Vagina (tissue), 2 donors: ENCODE data around the gene OVAAL. TPM values are rescaled to one million over a fixed set of nuclear protein-coding genes. Genes with fewer than 3 reads are reported as not detected.

Experiments
- DNase-seq, 2 donors: peaks; one replicate each; pipeline ENCODE4 v3.0.0-alpha.2; 2017; ENCODE audit errors: extremely low spot score in 2 of 2
- H3K27ac ChIP-seq: fragments of 200-600 bp; sonication (generic); one replicate; pipeline ENCODE4 v1.5.1; 2019
- H3K27me3 ChIP-seq: fragments of 200-600 bp; sonication (generic); one replicate; pipeline ENCODE4 v1.5.1; 2019
- H3K36me3 ChIP-seq, 2 donors: fragments of 200-600 bp; sonication (generic); one replicate each; pipeline ENCODE4 v1.5.1; 2017 to 2019
- H3K4me1 ChIP-seq: fragments of 200-600 bp; sonication (generic); one replicate; pipeline ENCODE4 v1.5.1; 2019
- H3K4me3 ChIP-seq, 2 donors: fragments of 200-600 bp; sonication (generic); 1 replicate in 1 of 2; 2 replicates in 1 of 2; pipeline ENCODE4 v1.5.1; 2016 to 2019
- H3K9me3 ChIP-seq: fragments of 200-600 bp; sonication (generic); one replicate; pipeline ENCODE4 v1.5.1; 2019
- CTCF ChIP-seq, 3 experiments: fragments of 450-650 bp in 2 of 3; fragments of 200-600 bp in 1 of 3; sonication (generic) in 1 of 3; IDR thresholded peaks; one replicate each; pipeline ENCODE4 v1.5.1; 2017 to 2019; ENCODE audit warnings: antibody characterized with exemption in 3 of 3, mild to moderate bottlenecking in 2 of 3, moderate library complexity in 2 of 3
- POLR2A ChIP-seq, 2 donors: fragments of 450-650 bp; IDR thresholded peaks; one replicate each; pipeline ENCODE4 v1.6.1; 2017; ENCODE audit warnings: antibody characterized with exemption in 2 of 2, mild to moderate bottlenecking in 2 of 2, moderate library complexity in 2 of 2
- POLR2AphosphoS5 ChIP-seq, 2 donors: sonication (generic); formaldehyde crosslinking; IDR thresholded peaks; one replicate each; pipeline ENCODE4 v1.9.0; 2017; ENCODE audit warnings: antibody characterized with exemption in 2 of 2, mild to moderate bottlenecking in 2 of 2, low read depth in 1 of 2; ENCODE audit not compliant: insufficient read depth in 1 of 2
- intact Hi-C: fragments of 100-400 bp; cut with DNase I; formaldehyde crosslinking; loops from one replicate; pipeline ENCODE4 v1.15.1; 2023
- total RNA-seq: library from RNA; depleted of rRNA; stranded (reverse); fragments of >200 nt; gene quantifications from one replicate; pipeline ENCODE4 v1.2.3, GENCODE V29; 2016

Gene OVAAL
- total RNA-seq, 1 donor from 2014 or later: not detected

GRCh38 chr1:180525715-180526039 is 33.1 kb upstream of the OVAAL start:
- no peak for DNase-seq
- no peak overlapping the region for H3K4me3 ChIP-seq
- H3K4me1 ChIP-seq: no peaks in the 10 kb centered on the region
- H3K27me3 ChIP-seq: no peaks in the 10 kb centered on the region
- no peaks in the 10 kb centered on the region for H3K9me3 ChIP-seq
- H3K27ac ChIP-seq: no peak overlapping the region
- intact Hi-C loops: loop anchor here (10.0 kb wide), 1 partner anchor 99 kb away; no protein-coding TSS in a partner anchor
- no peaks in the 10 kb centered on the region for H3K36me3 ChIP-seq
- TF ChIP-seq POLR2AphosphoS5 (IDR thresholded peaks at IDR 0.05; ENCODE audit: insufficient read depth in 1 of 2, low read depth in 1 of 2): no peak
- TF ChIP-seq POLR2A (IDR thresholded peaks at IDR 0.05): no peak
- no peak for TF ChIP-seq CTCF (IDR thresholded peaks at IDR 0.05)

GRCh38 chr1:180527101-180527669 is 31.6 kb upstream of the OVAAL start:
- Histone ChIP-seq H3K9me3 (no peaks in the 10 kb centered on the region), H3K27ac (no peak overlapping the region), H3K27me3 (no peaks in the 10 kb centered on the region), H3K4me3 (no peak overlapping the region), H3K4me1 (no peaks in the 10 kb centered on the region), H3K36me3 (no peaks in the 10 kb centered on the region)
- intact Hi-C loops: loop anchor here (10.0 kb wide), 1 partner anchor 98 kb away; no protein-coding TSS in a partner anchor
- no peak for DNase-seq
- TF ChIP-seq POLR2AphosphoS5 (IDR thresholded peaks at IDR 0.05; ENCODE audit: insufficient read depth in 1 of 2, low read depth in 1 of 2) (no peak), CTCF (IDR thresholded peaks at IDR 0.05) (no peak), POLR2A (IDR thresholded peaks at IDR 0.05) (no peak)

- Histone ChIP-seq H3K4me3 (no peak overlapping the region), H3K36me3 (no peaks in the 10 kb centered on the region), H3K9me3 (no peaks in the 10 kb centered on the region), H3K4me1 (no peaks in the 10 kb centered on the region), H3K27me3 (no peaks in the 10 kb centered on the region), H3K27ac (no peak overlapping the region)
- intact Hi-C loops: loop anchor here (10.0 kb wide), 1 partner anchor 96 kb away; no protein-coding TSS in a partner anchor
- no peak for DNase-seq
- TF ChIP-seq CTCF (IDR thresholded peaks at IDR 0.05) (no peak), POLR2AphosphoS5 (IDR thresholded peaks at IDR 0.05; ENCODE audit: insufficient read depth in 1 of 2, low read depth in 1 of 2) (no peak), POLR2A (IDR thresholded peaks at IDR 0.05) (no peak)
Observed at GRCh38 chr1:180528868-180529470, 29.8 kb upstream of the OVAAL start.

DNA sequence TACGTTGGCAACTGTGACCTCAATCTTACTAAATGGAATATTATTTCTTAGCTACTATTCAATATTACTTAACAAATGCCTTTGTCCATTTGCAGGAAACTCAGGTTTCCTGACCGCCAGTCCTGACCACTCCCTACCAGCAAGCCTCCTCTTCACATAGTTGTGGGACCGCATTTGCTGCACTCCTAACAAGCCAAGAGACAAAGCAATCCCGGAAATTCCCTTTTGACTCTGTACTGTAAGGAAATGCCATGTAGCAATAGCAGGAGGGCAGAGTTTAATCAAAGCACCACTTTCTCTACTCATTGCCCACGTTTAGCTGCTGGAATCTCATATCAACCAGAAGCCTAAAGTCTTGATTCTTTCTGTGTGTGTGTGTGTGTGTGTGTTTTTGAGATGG is 28.3 kb upstream of the OVAAL start:
- no peak overlapping the region for H3K27ac ChIP-seq
- no peaks in the 10 kb centered on the region for H3K36me3 ChIP-seq
- intact Hi-C loops: loop anchor here (10.0 kb wide), 1 partner anchor 334 kb away; no protein-coding TSS in a partner anchor
- no peaks in the 10 kb centered on the region for H3K4me1 ChIP-seq
- no peak for TF ChIP-seq POLR2A (IDR thresholded peaks at IDR 0.05)
- peak in 1 of 2 donors; percentile 54 for TF ChIP-seq POLR2AphosphoS5 (IDR thresholded peaks at IDR 0.05; ENCODE audit: insufficient read depth in 1 of 2, low read depth in 1 of 2)
- no peak overlapping the region for H3K4me3 ChIP-seq
- DNase-seq: no peak
- no peaks in the 10 kb centered on the region for H3K9me3 ChIP-seq
- H3K27me3 ChIP-seq: no peaks in the 10 kb centered on the region

DNA sequence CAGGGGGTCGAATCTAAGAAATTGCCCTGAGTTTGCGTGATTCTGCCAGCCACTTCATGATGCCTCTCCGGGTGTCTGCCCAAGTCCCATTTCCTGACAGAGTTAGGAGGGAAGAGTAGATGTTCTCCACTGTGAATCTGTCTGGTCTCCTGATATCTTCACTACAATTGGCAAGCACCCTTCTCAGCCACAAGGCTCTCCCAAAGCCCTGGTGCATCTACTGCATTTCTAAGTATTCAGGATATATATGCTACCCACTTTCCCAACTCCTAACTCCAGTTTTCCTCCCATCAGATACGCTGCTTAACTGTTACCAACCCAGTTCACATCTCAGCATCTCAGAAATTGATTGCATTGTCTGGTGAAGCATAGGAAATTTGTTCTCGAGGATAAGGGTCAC is 25.9 kb upstream of the OVAAL start:
- no peak overlapping the region for H3K27ac ChIP-seq
- no peak for DNase-seq
- H3K4me3 ChIP-seq: no peak overlapping the region
- TF ChIP-seq CTCF (IDR thresholded peaks at IDR 0.05) (no peak), POLR2A (IDR thresholded peaks at IDR 0.05) (no peak), POLR2AphosphoS5 (IDR thresholded peaks at IDR 0.05; ENCODE audit: insufficient read depth in 1 of 2, low read depth in 1 of 2) (no peak)
- H3K27me3 ChIP-seq: no peaks in the 10 kb centered on the region
- intact Hi-C loops: loop anchor here (10.0 kb wide), 1 partner anchor 332 kb away; no protein-coding TSS in a partner anchor
- H3K9me3 ChIP-seq: no peaks in the 10 kb centered on the region
- no peaks in the 10 kb centered on the region for H3K4me1 ChIP-seq
- H3K36me3 ChIP-seq: no peaks in the 10 kb centered on the region
